H9 (cell line): ENCODE data around the gene AGMO. TPM values are rescaled to one million over a fixed set of nuclear protein-coding genes. Genes with fewer than 3 reads are reported as not detected.

ENCODE experiments used
- DNase-seq: peaks from one replicate; pipeline ENCODE4 v3.0.0-alpha.2; 2017
- H2AFZ ChIP-seq: one replicate; pipeline ENCODE4 v1.6.1; 2013; ENCODE audit warnings: mild to moderate bottlenecking, low read length, control low read depth, moderate library complexity
- H2AK5ac ChIP-seq: 2 replicates; pipeline ENCODE4 v1.6.1; 2013; ENCODE audit warnings: low read length, control low read depth, mixed read lengths; ENCODE audit not compliant: insufficient read length
- H2BK120ac ChIP-seq: one replicate; pipeline ENCODE4 v1.6.1; 2013; ENCODE audit warnings: low read depth, mild to moderate bottlenecking, low read length, control low read depth, inconsistent platforms; ENCODE audit not compliant: poor library complexity, severe bottlenecking
- H2BK12ac ChIP-seq: 2 replicates; pipeline ENCODE4 v1.6.1; 2013; ENCODE audit warnings: low read length, control low read depth, mixed read lengths, low read depth; ENCODE audit not compliant: insufficient read length
- H2BK15ac ChIP-seq: 2 replicates; pipeline ENCODE4 v1.6.1; 2013; ENCODE audit warnings: low read depth, low read length, control low read depth
- H2BK20ac ChIP-seq: one replicate; pipeline ENCODE4 v1.6.1; 2013; ENCODE audit warnings: low read depth, mild to moderate bottlenecking, low read length, control low read depth, inconsistent platforms; ENCODE audit not compliant: poor library complexity, severe bottlenecking
- H2BK5ac ChIP-seq: 2 replicates; pipeline ENCODE4 v1.6.1; 2013; ENCODE audit warnings: low read length, control low read depth, mixed read lengths; ENCODE audit not compliant: insufficient read length
- H3K14ac ChIP-seq: 2 replicates; pipeline ENCODE4 v1.6.1; 2013; ENCODE audit warnings: low read length, control low read depth; ENCODE audit not compliant: insufficient read depth
- H3K18ac ChIP-seq: 2 replicates; pipeline ENCODE4 v1.6.1; 2013; ENCODE audit warnings: low read depth, mild to moderate bottlenecking, mixed read lengths, low read length, control low read depth; ENCODE audit not compliant: insufficient read length
- H3K23ac ChIP-seq: 2 replicates; pipeline ENCODE4 v1.6.1; 2013; ENCODE audit warnings: low read length, control low read depth, mixed read lengths, low read depth; ENCODE audit not compliant: insufficient read length
- H3K23me2 ChIP-seq: 2 replicates; pipeline ENCODE4 v1.6.1; 2013; ENCODE audit warnings: low read depth, mild to moderate bottlenecking, mixed read lengths, low read length, control low read depth; ENCODE audit not compliant: insufficient read length, poor library complexity, severe bottlenecking
- H3K27ac ChIP-seq: 2 replicates; pipeline ENCODE4 v1.5.1; 2013; ENCODE audit warnings: low read length, control low read depth, mixed read lengths, low read depth; ENCODE audit not compliant: insufficient read length
- H3K27me3 ChIP-seq: 2 replicates; pipeline ENCODE4 v1.6.1; 2013; ENCODE audit warnings: low read length, control low read depth, inconsistent platforms; ENCODE audit not compliant: insufficient read depth
- H3K4ac ChIP-seq: 2 replicates; pipeline ENCODE4 v1.6.1; 2013; ENCODE audit warnings: low read depth, mild to moderate bottlenecking, control low read depth, inconsistent platforms, low read length, moderate library complexity
- H3K4me1 ChIP-seq: 2 replicates; pipeline ENCODE4 v1.6.1; 2013; ENCODE audit warnings: low read length, control low read depth, inconsistent platforms; ENCODE audit not compliant: insufficient read depth
- H3K4me2 ChIP-seq: 2 replicates; pipeline ENCODE4 v1.6.1; 2013; ENCODE audit warnings: low read length, control low read depth, mixed read lengths; ENCODE audit not compliant: insufficient read length, insufficient read depth
- H3K56ac ChIP-seq: 2 replicates; pipeline ENCODE4 v1.6.1; 2013; ENCODE audit warnings: low read depth, mild to moderate bottlenecking, mixed read lengths, low read length, control low read depth; ENCODE audit not compliant: insufficient read length
- H3K79me1 ChIP-seq: 2 replicates; pipeline ENCODE4 v1.6.1; 2013; ENCODE audit warnings: low read depth, mild to moderate bottlenecking, moderate library complexity, low read length, control low read depth, inconsistent platforms; ENCODE audit not compliant: insufficient read depth, poor library complexity, severe bottlenecking
- H3K79me2 ChIP-seq: 2 replicates; pipeline ENCODE4 v1.6.1; 2013; ENCODE audit warnings: low read length, control low read depth, inconsistent platforms; ENCODE audit not compliant: insufficient read depth
- H3K9ac ChIP-seq: 2 replicates; pipeline ENCODE4 v1.6.1; 2013; ENCODE audit warnings: low read length, control low read depth, mixed read lengths; ENCODE audit not compliant: insufficient read length; ENCODE audit errors: extremely low read depth
- H3K9me3 ChIP-seq: one replicate; pipeline ENCODE4 v1.6.1; 2013; ENCODE audit warnings: low read depth, low read length, inconsistent platforms; ENCODE audit not compliant: control insufficient read depth
- H3T11ph ChIP-seq: one replicate; pipeline ENCODE4 v1.6.1; 2013; ENCODE audit warnings: mild to moderate bottlenecking, low read length, control low read depth, inconsistent platforms
- H4K20me1 ChIP-seq: one replicate; pipeline ENCODE4 v1.6.1; 2013; ENCODE audit not compliant: control insufficient read depth, insufficient read length, insufficient read depth
- H4K5ac ChIP-seq: 2 replicates; pipeline ENCODE4 v1.6.1; 2013; ENCODE audit warnings: low read depth, mild to moderate bottlenecking, mixed read lengths, low read length, control low read depth; ENCODE audit not compliant: insufficient read length
- H4K8ac ChIP-seq: replicated peaks from 2 replicates; pipeline ENCODE4 v1.6.1; 2013; ENCODE audit warnings: low read length, control low read depth, mixed read lengths, low read depth; ENCODE audit not compliant: insufficient read length
- H4K91ac ChIP-seq: 2 replicates; pipeline ENCODE4 v1.6.1; 2013; ENCODE audit warnings: low read depth, mild to moderate bottlenecking, moderate library complexity, mixed read lengths, low read length, control low read depth; ENCODE audit not compliant: insufficient read length
- H3K27ac Mint-ChIP-seq, 3 experiments: 2 replicates in 2 of 3; 3 replicates in 1 of 3; pipeline ENCODE4 v1.8.0; 2020 to 2021; ENCODE audit warnings: mixed read lengths in 3 of 3, mild to moderate bottlenecking in 1 of 3, moderate library complexity in 1 of 3
- H3K27me3 Mint-ChIP-seq: 2 replicates; pipeline ENCODE4 v1.8.0; 2021; ENCODE audit warnings: low read depth, mild to moderate bottlenecking, moderate library complexity, mixed read lengths
- H3K36me3 Mint-ChIP-seq, 3 experiments: 2 replicates in 2 of 3; 3 replicates in 1 of 3; pipeline ENCODE4 v1.8.0; 2020 to 2021; ENCODE audit warnings: low read depth in 3 of 3, mixed read lengths in 3 of 3; ENCODE audit not compliant: insufficient read depth in 1 of 3
- H3K4me1 Mint-ChIP-seq, 2 experiments: 2 replicates each; pipeline ENCODE4 v1.8.0; 2020; ENCODE audit warnings: mixed read lengths in 2 of 2
- H3K4me3 Mint-ChIP-seq, 2 experiments: 2 replicates in 1 of 2; 3 replicates in 1 of 2; pipeline ENCODE4 v1.8.0; 2020 to 2021; ENCODE audit warnings: mild to moderate bottlenecking in 2 of 2, mixed read lengths in 2 of 2, moderate library complexity in 1 of 2
- H3K9me3 Mint-ChIP-seq, 2 experiments: 2 replicates in 1 of 2; 3 replicates in 1 of 2; pipeline ENCODE4 v1.8.0; 2020; ENCODE audit warnings: mild to moderate bottlenecking in 2 of 2, mixed read lengths in 2 of 2, moderate library complexity in 1 of 2
- WGBS: extraction: QIAGEN DNeasy Blood & Tissue Kit; methylation state at CpG from one replicate; pipeline ENCODE4 v1.1.7; 2013; ENCODE audit warnings: missing lambda C conversion rate, low lambda C conversion rate, mixed read lengths; ENCODE audit not compliant: insufficient read length; ENCODE audit errors: extremely low coverage; 5-methylcytosine and 5-hydroxymethylcytosine counted together
- total RNA-seq: library from RNA; stranded (reverse); gene quantifications from 2 replicates; pipeline ENCODE4 v1.2.1, GENCODE V29; 2021
- TF ChIP-seq, protein P1 (sequence below): fragments of 200-600 bp; sonication (generic); conservative IDR thresholded peaks from 3 replicates; pipeline ENCODE4 v1.8.0; 2021; ENCODE audit warnings: antibody characterized with exemption, mild to moderate bottlenecking

The AGMO gene
- total RNA-seq, 1 experiment from 2014 or later, result 0.70 TPM

- Histone ChIP-seq H3K9ac (no peak overlapping the region), H3K27ac (no peak overlapping the region), H3K56ac (no peak overlapping the region), H2BK20ac (no peak overlapping the region), H4K8ac (no peak overlapping the region), H2AK5ac (no peak overlapping the region), H2BK15ac (no peak overlapping the region), H3K9me3 (no peaks in the 10 kb centered on the region), H2BK5ac (no peak overlapping the region), H3K14ac (no peak overlapping the region), H3K27me3 (no peaks in the 10 kb centered on the region), H3K79me1 (no peaks in the 10 kb centered on the region), H3K23ac (no peak overlapping the region), H3K23me2 (no peaks in the 10 kb centered on the region), H4K20me1 (no peaks in the 10 kb centered on the region), H3K4me2 (no peak overlapping the region), H2BK12ac (no peak overlapping the region), H3K4me1 (no peaks in the 10 kb centered on the region), H2BK120ac (no peak overlapping the region), H3K79me2 (no peaks in the 10 kb centered on the region), H2AFZ (no peak overlapping the region), H3K4ac (no peak overlapping the region), H3K18ac (no peak overlapping the region), H3T11ph (no peak overlapping the region), H4K91ac (no peak overlapping the region), H4K5ac (no peak overlapping the region)
- Mint-ChIP-seq H3K4me1 (no peaks in the 10 kb centered on the region), H3K4me3 (no peak overlapping the region), H3K9me3 (no peaks in the 10 kb centered on the region), H3K27ac (no peak overlapping the region), H3K36me3 (no peaks in the 10 kb centered on the region), H3K27me3 (no peaks in the 10 kb centered on the region)
- no peak for DNase-seq
- WGBS, result no CpG with 5 or more reads among the region's 3 CpGs
- TF ChIP-seq, protein P1, sequence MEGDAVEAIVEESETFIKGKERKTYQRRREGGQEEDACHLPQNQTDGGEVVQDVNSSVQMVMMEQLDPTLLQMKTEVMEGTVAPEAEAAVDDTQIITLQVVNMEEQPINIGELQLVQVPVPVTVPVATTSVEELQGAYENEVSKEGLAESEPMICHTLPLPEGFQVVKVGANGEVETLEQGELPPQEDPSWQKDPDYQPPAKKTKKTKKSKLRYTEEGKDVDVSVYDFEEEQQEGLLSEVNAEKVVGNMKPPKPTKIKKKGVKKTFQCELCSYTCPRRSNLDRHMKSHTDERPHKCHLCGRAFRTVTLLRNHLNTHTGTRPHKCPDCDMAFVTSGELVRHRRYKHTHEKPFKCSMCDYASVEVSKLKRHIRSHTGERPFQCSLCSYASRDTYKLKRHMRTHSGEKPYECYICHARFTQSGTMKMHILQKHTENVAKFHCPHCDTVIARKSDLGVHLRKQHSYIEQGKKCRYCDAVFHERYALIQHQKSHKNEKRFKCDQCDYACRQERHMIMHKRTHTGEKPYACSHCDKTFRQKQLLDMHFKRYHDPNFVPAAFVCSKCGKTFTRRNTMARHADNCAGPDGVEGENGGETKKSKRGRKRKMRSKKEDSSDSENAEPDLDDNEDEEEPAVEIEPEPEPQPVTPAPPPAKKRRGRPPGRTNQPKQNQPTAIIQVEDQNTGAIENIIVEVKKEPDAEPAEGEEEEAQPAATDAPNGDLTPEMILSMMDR, result no peak
These were observed 193.9 kb downstream of the AGMO start for GRCh38 chr7:15367897-15368296.
